Thyroid gland (tissue), 4 donors: ENCODE measurements around the gene COL25A1. TPM values are rescaled to one million over a fixed set of nuclear protein-coding genes. Genes with fewer than 3 reads are reported as not detected.
A peak's percentile ranks its signal among the peaks of the same experiment; 100 is the strongest.
"Not testable (repeated sequence)": the region's sequence is repeated elsewhere in the genome, so short reads cannot be mapped to it uniquely, and the experiment has no call there.

ENCODE experiments used
- DNase-seq, 2 donors: peaks; one replicate each; pipeline ENCODE4 v3.0.0-alpha.2; 2019
- H3K27ac ChIP-seq, 3 donors: fragments of 200-600 bp; sonication (generic); 1 replicate in 2 of 3; 2 replicates in 1 of 3; pipeline ENCODE4 v1.5.1; 2016 to 2019; ENCODE audit warnings: mild to moderate bottlenecking in 1 of 3, moderate library complexity in 1 of 3
- H3K27me3 ChIP-seq: fragments of 200-600 bp; sonication (generic); one replicate; pipeline ENCODE4 v1.5.1; 2019
- H3K36me3 ChIP-seq, 2 donors: fragments of 200-600 bp; sonication (generic); one replicate each; pipeline ENCODE4 v1.5.1; 2016 to 2019
- H3K4me1 ChIP-seq, 2 donors: fragments of 200-600 bp; sonication (generic); one replicate each; pipeline ENCODE4 v1.5.1; 2017 to 2019
- H3K4me3 ChIP-seq, 3 donors: fragments of 200-600 bp; sonication (generic); replicated peaks in 1 of 3; 1 replicate in 2 of 3; 2 replicates in 1 of 3; pipeline ENCODE4 v1.5.1; 2016; ENCODE audit warnings: mild to moderate bottlenecking in 1 of 3
- H3K9me3 ChIP-seq: fragments of 200-600 bp; sonication (generic); one replicate; pipeline ENCODE4 v1.5.1; 2017
- CTCF ChIP-seq, 6 experiments: fragments of 200-600 bp in 3 of 6; fragments of 450-650 bp in 3 of 6; sonication (generic) in 3 of 6; IDR thresholded peaks; one replicate each; pipeline ENCODE4 v1.5.1; 2016 to 2019; ENCODE audit warnings: antibody characterized with exemption in 6 of 6, mild to moderate bottlenecking in 2 of 6, inconsistent platforms in 1 of 6, moderate library complexity in 1 of 6
- POLR2A ChIP-seq, 2 donors: fragments of 450-650 bp; IDR thresholded peaks; one replicate each; pipeline ENCODE4 v1.6.1; 2017; ENCODE audit warnings: antibody characterized with exemption in 2 of 2, mild to moderate bottlenecking in 2 of 2, moderate library complexity in 1 of 2
- WGBS, 2 donors: methylation state at CpG; one replicate each; pipeline ENCODE4 v1.1.5; 2017; 5-methylcytosine and 5-hydroxymethylcytosine counted together
- intact Hi-C: fragments of 100-400 bp; cut with DNase I; formaldehyde crosslinking; loops from one replicate; pipeline ENCODE4 v1.15.1; 2023
- total RNA-seq, 4 donors: library from RNA; depleted of rRNA; stranded (reverse); fragments of >200 nt; gene quantifications; one replicate each; pipeline ENCODE4 v1.2.3, GENCODE V29; 2016

Gene COL25A1
- total RNA-seq, 4 donors from 2014 or later: 5.5 to 21.0 (median 7.1) TPM

GRCh38 chr4:109075621-109076020 lies 226.8 kb downstream of the COL25A1 start:
- TF ChIP-seq POLR2A (IDR thresholded peaks at IDR 0.05): no peak
- no peak for TF ChIP-seq CTCF (IDR thresholded peaks at IDR 0.05)
- no peaks in the 10 kb centered on the region for H3K4me1 ChIP-seq
- H3K9me3 ChIP-seq: no peaks in the 10 kb centered on the region
- intact Hi-C loops: no loop called here
- H3K36me3 ChIP-seq: no peaks in the 10 kb centered on the region
- no peak overlapping the region for H3K27ac ChIP-seq
- no peaks in the 10 kb centered on the region for H3K27me3 ChIP-seq
- whole genome bisulfite sequencing, 2 donors: 91 to 94% methylated on average over 3 of the region's 3 CpGs
- no peak overlapping the region for H3K4me3 ChIP-seq
- DNase-seq: no peak

- TF ChIP-seq POLR2A (IDR thresholded peaks at IDR 0.05) (no peak), CTCF (IDR thresholded peaks at IDR 0.05) (no peak)
- no peak for DNase-seq
- no peak overlapping the region for H3K27ac ChIP-seq
- WGBS, 2 donors: 80 to 87% methylated on average over 2 of the region's 2 CpGs
- no peaks in the 10 kb centered on the region for H3K27me3 ChIP-seq
- no peaks in the 10 kb centered on the region for H3K36me3 ChIP-seq
- H3K9me3 ChIP-seq: no peaks in the 10 kb centered on the region
- no peaks in the 10 kb centered on the region for H3K4me1 ChIP-seq
- no peak overlapping the region for H3K4me3 ChIP-seq
- intact Hi-C loops: no loop called here
Measured at GRCh38 chr4:109072595-109072994, 229.9 kb downstream of the COL25A1 start.

- H3K4me1 ChIP-seq, H3K9me3 ChIP-seq, DNase-seq, H3K27ac ChIP-seq, intact Hi-C loops, H3K4me3 ChIP-seq, H3K36me3 ChIP-seq, H3K27me3 ChIP-seq: not testable (repeated sequence)
- 82 to 97% methylated on average over 7 of the region's 7 CpGs for WGBS, 2 donors
Measured at GRCh38 chr4:109070677-109071076, 231.8 kb downstream of the COL25A1 start.

- no peaks in the 10 kb centered on the region for H3K36me3 ChIP-seq
- peak in 1 of 2 donors; percentile 5 for DNase-seq
- no peak overlapping the region for H3K4me3 ChIP-seq
- WGBS, 2 donors: 60 to 70% methylated on average over 4 of the region's 4 CpGs
- no peaks in the 10 kb centered on the region for H3K9me3 ChIP-seq
- H3K4me1 ChIP-seq: no peaks in the 10 kb centered on the region
- H3K27me3 ChIP-seq: no peaks in the 10 kb centered on the region
- intact Hi-C loops: no loop called here
- TF ChIP-seq POLR2A (IDR thresholded peaks at IDR 0.05) (no peak), CTCF (IDR thresholded peaks at IDR 0.05) (no peak)
- H3K27ac ChIP-seq: no peak overlapping the region
Measured at GRCh38 chr4:109067508-109068235, 234.8 kb downstream of the COL25A1 start.

GRCh38 chr4:109065006-109065405 lies 237.5 kb downstream of the COL25A1 start:
- Histone ChIP-seq H3K27me3 (no peaks in the 10 kb centered on the region), H3K4me1 (no peaks in the 10 kb centered on the region), H3K36me3 (no peaks in the 10 kb centered on the region), H3K9me3 (no peaks in the 10 kb centered on the region), H3K4me3 (no peak overlapping the region), H3K27ac (no peak overlapping the region)
- intact Hi-C loops: no loop called here
- DNase-seq: no peak
- 74 to 85% methylated on average over 4 of the region's 4 CpGs for WGBS, 2 donors
- no peak for TF ChIP-seq CTCF (IDR thresholded peaks at IDR 0.05)
- no peak for TF ChIP-seq POLR2A (IDR thresholded peaks at IDR 0.05)
